Hematopoietic multipotent progenitor cell treated with erythropoietin and hydrocortisone succinate and interleukin-3 and kit ligand, for 17 days (in vitro differentiated cells): Measurements from ENCODE around the gene PNKD.
A peak's percentile ranks its signal among the peaks of the same experiment; 100 is the strongest.

Experiments
- DNase-seq: peaks from one replicate; pipeline ENCODE4 v3.0.0-alpha.2; 2015; ENCODE audit warnings: low spot score

PNKD gene, protein sequence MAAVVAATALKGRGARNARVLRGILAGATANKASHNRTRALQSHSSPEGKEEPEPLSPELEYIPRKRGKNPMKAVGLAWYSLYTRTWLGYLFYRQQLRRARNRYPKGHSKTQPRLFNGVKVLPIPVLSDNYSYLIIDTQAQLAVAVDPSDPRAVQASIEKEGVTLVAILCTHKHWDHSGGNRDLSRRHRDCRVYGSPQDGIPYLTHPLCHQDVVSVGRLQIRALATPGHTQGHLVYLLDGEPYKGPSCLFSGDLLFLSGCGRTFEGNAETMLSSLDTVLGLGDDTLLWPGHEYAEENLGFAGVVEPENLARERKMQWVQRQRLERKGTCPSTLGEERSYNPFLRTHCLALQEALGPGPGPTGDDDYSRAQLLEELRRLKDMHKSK

DNA sequence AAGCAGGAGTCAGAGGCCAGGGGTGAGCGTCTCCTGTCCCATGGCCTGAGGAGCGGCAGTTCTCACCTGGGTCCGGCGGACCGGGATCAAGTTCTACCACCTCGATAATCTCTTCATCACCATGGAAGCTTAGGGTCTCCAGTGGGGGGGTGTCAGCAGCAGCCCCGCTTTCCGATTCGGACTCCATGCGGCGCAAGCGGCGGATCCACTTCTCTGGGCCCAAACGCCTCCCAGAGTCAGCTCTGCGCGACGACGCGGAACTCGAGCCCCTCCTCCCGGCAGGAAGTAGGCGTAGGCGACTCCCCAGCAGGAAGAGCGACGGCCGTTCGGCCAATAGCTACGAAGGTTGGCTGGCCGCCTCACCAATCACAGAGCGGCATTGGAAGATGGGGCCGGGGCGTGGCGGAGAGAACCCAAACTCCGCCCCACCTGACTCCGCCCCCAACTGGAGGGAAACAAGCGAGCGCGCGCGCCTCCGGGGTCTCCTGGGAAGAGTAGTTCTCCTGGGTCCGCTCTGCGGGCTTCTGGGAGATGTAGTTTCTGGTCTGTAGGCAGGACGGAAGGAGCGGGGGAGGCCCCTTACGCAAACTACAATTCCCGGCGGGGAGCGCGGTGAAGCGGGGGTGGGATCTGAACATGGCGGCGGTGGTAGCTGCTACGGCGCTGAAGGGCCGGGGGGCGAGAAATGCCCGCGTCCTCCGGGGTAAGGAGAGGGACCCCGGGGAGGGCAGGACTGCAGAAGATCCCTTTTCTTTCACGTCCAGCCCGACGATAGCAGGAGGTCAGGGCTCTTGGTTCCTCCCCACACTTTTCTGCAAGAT lies at the start of gene PNKD, which contains the start of gene AAMP:
Gene PNKD, plus strand, starts transcription at position 620 of the 821 bp plus-strand sequence. Its CDS starts 17 bp downstream, at position 637.
Gene AAMP, minus strand, starts transcription at position 238 of the 821 bp plus-strand sequence. Its CDS starts 51 bp downstream, at position 187.
- peak; percentile 100 for DNase-seq

DNA sequence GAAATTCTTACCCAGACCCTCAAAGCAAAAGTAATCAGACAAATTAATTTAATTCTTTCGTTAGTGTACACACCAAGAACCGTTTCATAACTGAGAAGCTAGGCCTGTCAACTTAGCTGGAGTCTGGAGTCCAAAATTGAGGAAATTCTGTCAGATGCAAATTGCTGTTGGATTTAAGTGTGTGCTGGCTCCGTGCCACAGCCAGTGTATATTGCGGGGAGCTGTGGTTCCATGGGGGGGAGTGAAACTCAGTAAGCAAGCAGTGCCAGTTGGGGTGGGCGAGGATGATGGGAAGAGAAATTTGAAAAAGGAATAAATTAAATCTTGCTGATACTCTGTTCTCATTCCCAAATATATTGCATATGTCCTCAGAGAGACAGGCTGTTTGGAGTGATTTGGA lies 49.3 kb upstream of the PNKD start:
- DNase-seq = no peak

GRCh38 chr2:218223046-218223445 lies 47.3 kb upstream of the PNKD start:
- DNase-seq = no peak

GRCh38 chr2:218224186-218224585 lies 46.1 kb upstream of the PNKD start:
- DNase-seq = no peak

GRCh38 chr2:218226903-218227302 lies 43.4 kb upstream of the PNKD start:
- no peak for DNase-seq

- DNase-seq = no peak
Measured at GRCh38 chr2:218228366-218229090, 41.8 kb upstream of the PNKD start.

DNA sequence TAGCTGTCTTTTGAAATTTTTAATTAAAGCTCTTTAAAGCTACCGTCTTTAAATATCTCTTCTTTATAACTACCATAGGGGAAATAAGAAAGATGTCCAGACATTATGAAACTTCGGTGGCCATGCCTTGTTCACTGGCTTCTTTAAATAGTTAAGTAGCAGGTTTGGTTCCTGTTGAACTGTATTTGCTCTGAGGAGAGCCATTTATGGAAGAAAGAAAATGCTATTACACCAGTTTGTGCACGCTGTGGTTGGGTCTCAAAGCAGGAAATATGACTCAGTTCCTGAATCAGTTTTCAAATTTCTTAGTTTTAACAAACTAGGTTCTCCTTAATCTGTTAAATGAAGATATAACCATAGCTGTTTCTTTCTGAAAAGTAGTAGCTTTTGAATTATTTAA lies 41.1 kb upstream of the PNKD start:
- DNase-seq = no peak

- no peak for DNase-seq
Measured at GRCh38 chr2:218229851-218230250, 40.5 kb upstream of the PNKD start.

DNA sequence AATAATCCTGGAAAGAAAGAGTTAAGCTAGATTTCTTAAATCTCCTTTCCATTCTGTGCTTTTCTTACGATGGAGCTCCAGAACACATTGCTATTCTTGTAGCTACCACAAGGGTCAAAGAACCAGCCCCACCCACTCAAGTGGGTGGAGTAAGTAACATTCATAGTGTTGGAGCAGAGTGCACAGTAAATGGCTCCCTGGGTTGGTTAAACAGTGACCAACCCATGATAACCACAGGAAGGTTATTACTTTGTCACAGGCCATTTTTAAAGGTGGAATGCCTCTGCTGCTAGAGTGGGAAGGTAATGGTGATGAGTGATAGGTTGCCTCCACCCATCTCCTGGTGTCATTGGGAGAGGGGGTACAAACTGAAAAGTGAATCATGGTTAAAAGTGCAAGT lies 39.4 kb upstream of the PNKD start:
- DNase-seq = peak; percentile 25

DNA sequence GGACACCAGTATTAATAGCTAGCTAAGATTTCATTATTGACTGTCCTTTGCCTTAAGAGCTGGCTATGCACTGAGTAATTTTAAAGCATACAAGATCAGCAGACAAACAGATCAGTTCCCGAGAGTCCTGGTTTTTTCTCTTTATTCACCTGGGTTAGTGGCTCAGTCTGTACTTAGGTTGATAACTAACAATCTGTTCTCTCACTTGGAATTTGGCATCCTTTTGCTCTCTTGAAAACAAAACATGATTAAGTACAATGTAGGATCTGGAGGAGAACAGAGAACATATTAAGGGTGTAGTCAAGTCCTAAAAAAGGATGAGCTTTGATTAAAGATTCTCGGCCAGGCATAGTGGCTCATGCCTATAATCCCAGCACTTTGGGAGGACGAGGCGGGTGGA lies 36.8 kb upstream of the PNKD start:
- DNase-seq = no peak

- DNase-seq = no peak
Measured at GRCh38 chr2:218234521-218234920, 35.8 kb upstream of the PNKD start.

DNA sequence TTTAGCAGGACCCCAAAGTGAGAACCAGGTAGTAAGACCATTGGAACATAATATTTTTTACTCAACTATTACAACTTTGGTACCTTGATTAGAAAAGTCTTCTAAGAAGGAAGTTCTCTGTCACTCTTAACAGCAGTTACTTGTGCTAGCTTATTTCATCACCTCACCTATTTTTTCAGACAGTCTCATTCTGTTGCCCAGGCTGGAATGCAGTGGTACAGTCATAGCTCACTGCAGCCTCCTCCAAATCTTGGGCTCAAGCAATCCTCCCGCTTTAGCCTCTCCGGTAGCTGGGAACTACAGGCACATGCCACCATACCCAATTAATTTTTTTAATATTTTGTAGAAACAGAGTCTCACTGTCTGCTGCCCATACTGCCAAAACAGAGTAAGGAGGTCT lies 35.3 kb upstream of the PNKD start:
- DNase-seq = no peak

DNA sequence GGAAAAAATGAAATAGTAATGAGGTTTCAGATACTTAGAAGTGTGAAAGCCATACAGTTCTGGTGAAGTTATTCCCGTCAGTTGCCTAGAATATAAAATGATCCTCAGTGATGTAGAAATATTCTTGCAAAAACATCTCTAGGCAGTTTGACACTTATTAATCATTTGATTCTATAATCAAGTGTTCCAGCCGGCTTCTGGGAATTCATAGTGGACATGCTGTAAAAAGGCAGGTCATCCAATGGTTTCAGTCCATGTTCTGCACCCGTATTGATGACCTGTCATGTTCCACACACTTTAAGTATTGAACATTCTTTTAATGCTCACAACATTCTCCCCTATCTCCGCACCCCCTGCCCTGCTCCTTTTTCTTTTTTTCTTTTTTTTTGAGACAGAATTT lies 33.5 kb upstream of the PNKD start:
- no peak for DNase-seq

DNA sequence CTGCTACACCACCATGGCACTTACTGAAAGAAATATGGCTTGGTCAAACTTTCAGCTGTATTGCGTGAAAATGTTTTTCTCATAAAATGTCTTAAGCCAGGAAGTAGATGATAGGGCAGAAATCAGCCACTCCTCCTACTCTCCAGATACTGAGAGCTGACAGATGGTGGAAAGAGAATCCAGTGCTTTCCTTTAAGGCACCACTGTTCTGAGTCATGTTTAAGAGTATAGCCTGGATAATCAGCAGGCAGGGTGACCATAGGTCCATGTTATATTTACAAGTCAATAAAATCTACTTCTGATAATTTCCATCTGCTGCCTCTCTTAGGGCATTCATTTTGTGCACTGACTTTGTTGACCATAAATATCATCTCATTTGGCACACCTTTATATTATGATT lies 31.4 kb upstream of the PNKD start:
- DNase-seq = no peak

DNA sequence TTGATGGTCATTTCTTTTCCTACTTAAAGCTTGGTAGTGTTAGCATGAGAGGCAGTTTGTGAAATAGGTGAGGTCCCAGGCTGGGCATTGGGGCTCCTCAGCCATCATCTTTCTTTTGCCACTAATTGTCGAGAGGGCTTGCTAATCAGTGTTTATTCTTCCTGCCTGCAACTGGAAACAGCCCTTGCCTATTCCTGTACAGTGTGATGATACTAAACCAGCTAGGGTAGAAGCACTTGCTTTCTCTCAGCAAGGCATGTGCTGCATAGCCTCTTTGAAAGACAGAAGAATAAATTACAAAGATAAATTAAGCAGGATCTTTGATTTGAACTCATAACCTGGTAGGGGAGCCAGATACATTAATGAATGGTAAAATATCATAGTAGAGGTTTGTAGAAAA lies 26.1 kb upstream of the PNKD start:
- no peak for DNase-seq

DNA sequence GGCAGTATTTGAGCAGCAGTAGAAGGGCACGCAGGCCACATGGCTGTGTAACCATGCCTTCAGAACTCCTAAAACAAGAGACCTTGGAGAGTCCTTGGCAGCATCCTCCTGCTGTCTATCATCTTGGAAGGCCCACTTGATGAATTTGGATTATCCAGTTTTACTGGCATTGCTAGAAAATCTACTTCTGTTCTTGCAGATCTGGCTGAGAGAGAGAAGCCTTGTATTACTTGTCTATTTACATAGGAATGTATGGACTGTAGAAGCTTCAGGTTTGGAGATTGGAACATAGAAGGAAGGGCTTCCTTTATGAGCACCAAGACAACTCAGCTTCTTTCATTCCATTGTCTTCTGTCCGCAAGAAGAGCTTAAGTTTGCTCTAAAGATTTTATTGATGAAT lies 25.7 kb upstream of the PNKD start:
- no peak for DNase-seq

DNA sequence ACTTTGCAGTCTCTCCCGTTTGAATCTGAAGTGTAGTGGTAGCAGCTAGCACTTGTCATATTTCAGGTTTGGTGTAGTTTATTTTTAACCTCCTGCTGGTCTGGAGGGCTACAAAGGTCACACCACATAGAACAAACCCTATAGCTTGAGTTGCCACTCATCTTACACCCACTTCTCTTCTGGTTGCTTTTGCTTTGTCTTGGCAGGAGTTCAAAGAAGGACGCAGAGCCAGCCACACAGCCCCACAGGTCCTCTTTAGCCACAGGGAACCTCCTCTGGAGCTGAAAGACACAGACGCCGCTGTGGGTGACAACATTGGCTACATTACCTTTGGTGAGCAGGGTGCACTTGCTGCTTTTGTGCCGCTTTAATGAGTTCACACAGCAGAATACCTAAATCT lies 25.1 kb upstream of the PNKD start:
- no peak for DNase-seq

- DNase-seq = no peak
Measured at GRCh38 chr2:218249691-218250090, 20.6 kb upstream of the PNKD start.

GRCh38 chr2:218252509-218253231 lies 17.6 kb upstream of the PNKD start:
- no peak for DNase-seq

GRCh38 chr2:218253232-218253625 lies 17.1 kb upstream of the PNKD start:
- no peak for DNase-seq

GRCh38 chr2:218255446-218255845 lies 14.9 kb upstream of the PNKD start:
- no peak for DNase-seq
